Panc1 (cell line): ENCODE measurements around the gene AFG1L. TPM values are rescaled to one million over a fixed set of nuclear protein-coding genes. Genes with fewer than 3 reads are reported as not detected.
A peak's percentile ranks its signal among the peaks of the same experiment; 100 is the strongest.

Source experiments
- ATAC-seq: fragments of 200-7000 bp; cut with Tn5 transposase; 2 replicates; pipeline ENCODE4 v1.9.1; 2020; ENCODE audit warnings: mild to moderate bottlenecking, moderate library complexity
- BruUV-seq: library from RNA; stranded (reverse); fragments of 400-500 nt; replicated peaks from 2 replicates; lab custom pipeline; 2021; lab: Mats Ljungman, UMichigan
- CTCF ChIA-PET: fragments of 300-600 bp; sonication (Branson Sonifier 250); formaldehyde crosslinking; loops from one replicate; lab custom pipeline; 2022; ENCODE audit warnings: antibody characterized with exemption; lab: Charles Lee
- POLR2A ChIA-PET: fragments of 300-600 bp; sonication (Branson Sonifier 250); formaldehyde crosslinking; loops from one replicate; lab custom pipeline; 2022; ENCODE audit warnings: antibody characterized with exemption; lab: Charles Lee
- DNase-seq: peaks from one replicate; pipeline ENCODE4 v3.0.0-alpha.2; 2010; ENCODE audit warnings: low read depth, low spot score
- H3K27ac ChIP-seq: 2 replicates; pipeline ENCODE4 v1.5.1; 2011; ENCODE audit warnings: mild to moderate bottlenecking, low read length, inconsistent platforms
- H3K27me3 ChIP-seq: fragments of 200-500 bp; sonication (Bioruptor generic); 2 replicates; pipeline ENCODE4 v1.6.0; 2014; ENCODE audit warnings: low read length, inconsistent platforms; ENCODE audit not compliant: control insufficient read depth, insufficient read depth
- H3K36me3 ChIP-seq: fragments of 200-500 bp; sonication (Bioruptor generic); 2 replicates; pipeline ENCODE4 v1.5.1; 2014; ENCODE audit warnings: inconsistent platforms, mild to moderate bottlenecking, low read length, moderate library complexity; ENCODE audit not compliant: control insufficient read depth, insufficient read depth
- H3K4me1 ChIP-seq: 2 replicates; pipeline ENCODE4 v1.5.1; 2011; ENCODE audit warnings: inconsistent platforms, mild to moderate bottlenecking, low read length, moderate library complexity; ENCODE audit not compliant: control insufficient read depth, insufficient read depth
- H3K4me3 ChIP-seq, 2 experiments: 2 replicates each; pipeline ENCODE4 v1.5.1; 2011 to 2012; ENCODE audit warnings: low read depth in 2 of 2, low read length in 2 of 2, mild to moderate bottlenecking in 2 of 2, inconsistent platforms in 1 of 2, moderate library complexity in 1 of 2
- H3K9me3 ChIP-seq: fragments of 200-500 bp; sonication (Bioruptor generic); 2 replicates; pipeline ENCODE4 v1.5.1; 2014; ENCODE audit warnings: low read depth, mild to moderate bottlenecking, inconsistent platforms, low read length, moderate library complexity; ENCODE audit not compliant: control insufficient read depth, insufficient read depth
- CTCF ChIP-seq: fragments of 450-650 bp; IDR thresholded peaks from 2 replicates; pipeline ENCODE4 v1.5.1; 2017; ENCODE audit warnings: mild to moderate bottlenecking
- POLR2AphosphoS5 ChIP-seq: IDR thresholded peaks from 2 replicates; pipeline ENCODE4 v1.6.1; 2012; ENCODE audit warnings: mild to moderate bottlenecking, low read depth, low read length, moderate library complexity
- REST ChIP-seq, 2 experiments: IDR thresholded peaks; 2 replicates each; pipeline ENCODE4 v1.6.1; 2011 to 2012; ENCODE audit warnings: low read depth in 2 of 2, control low read depth in 1 of 2, low read length in 1 of 2, mild to moderate bottlenecking in 1 of 2, moderate library complexity in 1 of 2; ENCODE audit not compliant: insufficient read depth in 1 of 2
- SIN3A ChIP-seq: IDR thresholded peaks from 2 replicates; pipeline ENCODE4 v1.6.1; 2012; ENCODE audit warnings: low read depth, mild to moderate bottlenecking, low read length, moderate library complexity, borderline replicate concordance; ENCODE audit not compliant: insufficient read depth
- TCF7L2 ChIP-seq: IDR thresholded peaks from 2 replicates; pipeline ENCODE4 v1.6.1; 2011; ENCODE audit warnings: mild to moderate bottlenecking, low read depth, low read length, inconsistent platforms
- in situ Hi-C: cut with HindIII; loops from 2 replicates; pipeline ENCODE4 v1.10.0; 2016; ENCODE audit warnings: low sequenced_read_pairs, low pct_unique_long_range_greater_than_20kb
- intact Hi-C: fragments of 100-400 bp; cut with micrococcal nuclease; formaldehyde crosslinking; loops from one replicate; pipeline ENCODE4 v1.10.0; 2022; ENCODE audit not compliant: unreplicated experiment
- total RNA-seq: library from RNA; stranded (reverse); gene quantifications from one replicate; pipeline ENCODE4 v1.2.1, GENCODE V29; 2021; ENCODE audit not compliant: unreplicated experiment

The AFG1L gene
- total RNA-seq, 1 experiment from 2014 or later, result 12.4 TPM

- no TSS peak for BruUV-seq
- TF ChIP-seq TCF7L2 (no peak), POLR2AphosphoS5 (no peak), CTCF (no peak), SIN3A (no peak), REST (IDR thresholded peaks at IDR 0.05; ENCODE audit: insufficient read depth in 1 of 2, low read depth in 2 of 2, low read length in 1 of 2) (no peak)
- H3K4me3 ChIP-seq, result peak overlapping the region; percentile 96 to 98
- DNase-seq (no peak), ATAC-seq (no peak)
- H3K9me3 ChIP-seq, result no peaks in the 10 kb centered on the region
- CTCF ChIA-PET, result no interaction called here
- peaks cover 34% of the 10 kb centered on the region for H3K4me1 ChIP-seq
- no peaks in the 10 kb centered on the region for H3K27me3 ChIP-seq
- POLR2A ChIA-PET, result no interaction called here
- H3K27ac ChIP-seq, result peak overlapping the region; percentile 93
- intact Hi-C loops (loop anchor here (5.0 kb wide), 1 partner anchor 274 kb away; no protein-coding TSS in a partner anchor), in situ Hi-C loops (no loop called here)
- no peaks in the 10 kb centered on the region; the same call in 1 of the 2 replicates for H3K36me3 ChIP-seq
Measured at GRCh38 chr6:108563292-108563691, 268.4 kb downstream of the AFG1L start.

GRCh38 chr6:108564178-108564577 is 269.3 kb downstream of the AFG1L start:
- Histone ChIP-seq H3K27me3 (no peaks in the 10 kb centered on the region), H3K9me3 (no peaks in the 10 kb centered on the region), H3K36me3 (no peaks in the 10 kb centered on the region; the same call in none of the 2 replicates), H3K4me1 (peaks cover 34% of the 10 kb centered on the region), H3K27ac (peak overlapping the region; percentile 66; the same call in 1 of the 2 replicates), H3K4me3 (peak overlapping the region in 1 of 2 experiments; percentile 21; a peak in 1 of 4 replicates)
- intact Hi-C loops, result loop anchor here (5.0 kb wide), 1 partner anchor 273 kb away; no protein-coding TSS in a partner anchor
- no peak for ATAC-seq
- POLR2A ChIA-PET, result no interaction called here
- no TSS peak for BruUV-seq
- no peak for TF ChIP-seq REST (IDR thresholded peaks at IDR 0.05; ENCODE audit: insufficient read depth in 1 of 2, low read depth in 2 of 2, low read length in 1 of 2)
- no peak for TF ChIP-seq TCF7L2
- TF ChIP-seq CTCF, result no peak
- TF ChIP-seq SIN3A, result no peak
- peak; percentile 82 for DNase-seq
- CTCF ChIA-PET, result no interaction called here
- in situ Hi-C loops, result no loop called here
